H9 (cell line): ENCODE data around the gene KMT5B. TPM values are rescaled to one million over a fixed set of nuclear protein-coding genes. Genes with fewer than 3 reads are reported as not detected.

ENCODE experiments used
- DNase-seq: peaks from one replicate; pipeline ENCODE4 v3.0.0-alpha.2; 2017
- H2AFZ ChIP-seq: one replicate; pipeline ENCODE4 v1.6.1; 2013; ENCODE audit warnings: mild to moderate bottlenecking, low read length, control low read depth, moderate library complexity
- H2AK5ac ChIP-seq: 2 replicates; pipeline ENCODE4 v1.6.1; 2013; ENCODE audit warnings: low read length, control low read depth, mixed read lengths; ENCODE audit not compliant: insufficient read length
- H2BK120ac ChIP-seq: one replicate; pipeline ENCODE4 v1.6.1; 2013; ENCODE audit warnings: low read depth, mild to moderate bottlenecking, low read length, control low read depth, inconsistent platforms; ENCODE audit not compliant: poor library complexity, severe bottlenecking
- H2BK12ac ChIP-seq: 2 replicates; pipeline ENCODE4 v1.6.1; 2013; ENCODE audit warnings: low read length, control low read depth, mixed read lengths, low read depth; ENCODE audit not compliant: insufficient read length
- H2BK15ac ChIP-seq: 2 replicates; pipeline ENCODE4 v1.6.1; 2013; ENCODE audit warnings: low read depth, low read length, control low read depth
- H2BK20ac ChIP-seq: one replicate; pipeline ENCODE4 v1.6.1; 2013; ENCODE audit warnings: low read depth, mild to moderate bottlenecking, low read length, control low read depth, inconsistent platforms; ENCODE audit not compliant: poor library complexity, severe bottlenecking
- H2BK5ac ChIP-seq: 2 replicates; pipeline ENCODE4 v1.6.1; 2013; ENCODE audit warnings: low read length, control low read depth, mixed read lengths; ENCODE audit not compliant: insufficient read length
- H3K14ac ChIP-seq: 2 replicates; pipeline ENCODE4 v1.6.1; 2013; ENCODE audit warnings: low read length, control low read depth; ENCODE audit not compliant: insufficient read depth
- H3K18ac ChIP-seq: 2 replicates; pipeline ENCODE4 v1.6.1; 2013; ENCODE audit warnings: low read depth, mild to moderate bottlenecking, mixed read lengths, low read length, control low read depth; ENCODE audit not compliant: insufficient read length
- H3K23ac ChIP-seq: 2 replicates; pipeline ENCODE4 v1.6.1; 2013; ENCODE audit warnings: low read length, control low read depth, mixed read lengths, low read depth; ENCODE audit not compliant: insufficient read length
- H3K23me2 ChIP-seq: 2 replicates; pipeline ENCODE4 v1.6.1; 2013; ENCODE audit warnings: low read depth, mild to moderate bottlenecking, mixed read lengths, low read length, control low read depth; ENCODE audit not compliant: insufficient read length, poor library complexity, severe bottlenecking
- H3K27ac ChIP-seq: 2 replicates; pipeline ENCODE4 v1.5.1; 2013; ENCODE audit warnings: low read length, control low read depth, mixed read lengths, low read depth; ENCODE audit not compliant: insufficient read length
- H3K27me3 ChIP-seq: 2 replicates; pipeline ENCODE4 v1.6.1; 2013; ENCODE audit warnings: low read length, control low read depth, inconsistent platforms; ENCODE audit not compliant: insufficient read depth
- H3K4ac ChIP-seq: 2 replicates; pipeline ENCODE4 v1.6.1; 2013; ENCODE audit warnings: low read depth, mild to moderate bottlenecking, control low read depth, inconsistent platforms, low read length, moderate library complexity
- H3K4me1 ChIP-seq: 2 replicates; pipeline ENCODE4 v1.6.1; 2013; ENCODE audit warnings: low read length, control low read depth, inconsistent platforms; ENCODE audit not compliant: insufficient read depth
- H3K4me2 ChIP-seq: 2 replicates; pipeline ENCODE4 v1.6.1; 2013; ENCODE audit warnings: low read length, control low read depth, mixed read lengths; ENCODE audit not compliant: insufficient read length, insufficient read depth
- H3K56ac ChIP-seq: 2 replicates; pipeline ENCODE4 v1.6.1; 2013; ENCODE audit warnings: low read depth, mild to moderate bottlenecking, mixed read lengths, low read length, control low read depth; ENCODE audit not compliant: insufficient read length
- H3K79me1 ChIP-seq: 2 replicates; pipeline ENCODE4 v1.6.1; 2013; ENCODE audit warnings: low read depth, mild to moderate bottlenecking, moderate library complexity, low read length, control low read depth, inconsistent platforms; ENCODE audit not compliant: insufficient read depth, poor library complexity, severe bottlenecking
- H3K79me2 ChIP-seq: 2 replicates; pipeline ENCODE4 v1.6.1; 2013; ENCODE audit warnings: low read length, control low read depth, inconsistent platforms; ENCODE audit not compliant: insufficient read depth
- H3K9ac ChIP-seq: 2 replicates; pipeline ENCODE4 v1.6.1; 2013; ENCODE audit warnings: low read length, control low read depth, mixed read lengths; ENCODE audit not compliant: insufficient read length; ENCODE audit errors: extremely low read depth
- H3K9me3 ChIP-seq: one replicate; pipeline ENCODE4 v1.6.1; 2013; ENCODE audit warnings: low read depth, low read length, inconsistent platforms; ENCODE audit not compliant: control insufficient read depth
- H3T11ph ChIP-seq: one replicate; pipeline ENCODE4 v1.6.1; 2013; ENCODE audit warnings: mild to moderate bottlenecking, low read length, control low read depth, inconsistent platforms
- H4K20me1 ChIP-seq: one replicate; pipeline ENCODE4 v1.6.1; 2013; ENCODE audit not compliant: control insufficient read depth, insufficient read length, insufficient read depth
- H4K5ac ChIP-seq: 2 replicates; pipeline ENCODE4 v1.6.1; 2013; ENCODE audit warnings: low read depth, mild to moderate bottlenecking, mixed read lengths, low read length, control low read depth; ENCODE audit not compliant: insufficient read length
- H4K8ac ChIP-seq: replicated peaks from 2 replicates; pipeline ENCODE4 v1.6.1; 2013; ENCODE audit warnings: low read length, control low read depth, mixed read lengths, low read depth; ENCODE audit not compliant: insufficient read length
- H4K91ac ChIP-seq: 2 replicates; pipeline ENCODE4 v1.6.1; 2013; ENCODE audit warnings: low read depth, mild to moderate bottlenecking, moderate library complexity, mixed read lengths, low read length, control low read depth; ENCODE audit not compliant: insufficient read length
- H3K27ac Mint-ChIP-seq, 3 experiments: 2 replicates in 2 of 3; 3 replicates in 1 of 3; pipeline ENCODE4 v1.8.0; 2020 to 2021; ENCODE audit warnings: mixed read lengths in 3 of 3, mild to moderate bottlenecking in 1 of 3, moderate library complexity in 1 of 3
- H3K27me3 Mint-ChIP-seq: 2 replicates; pipeline ENCODE4 v1.8.0; 2021; ENCODE audit warnings: low read depth, mild to moderate bottlenecking, moderate library complexity, mixed read lengths
- H3K36me3 Mint-ChIP-seq, 3 experiments: 2 replicates in 2 of 3; 3 replicates in 1 of 3; pipeline ENCODE4 v1.8.0; 2020 to 2021; ENCODE audit warnings: low read depth in 3 of 3, mixed read lengths in 3 of 3; ENCODE audit not compliant: insufficient read depth in 1 of 3
- H3K4me1 Mint-ChIP-seq, 2 experiments: 2 replicates each; pipeline ENCODE4 v1.8.0; 2020; ENCODE audit warnings: mixed read lengths in 2 of 2
- H3K4me3 Mint-ChIP-seq, 2 experiments: 2 replicates in 1 of 2; 3 replicates in 1 of 2; pipeline ENCODE4 v1.8.0; 2020 to 2021; ENCODE audit warnings: mild to moderate bottlenecking in 2 of 2, mixed read lengths in 2 of 2, moderate library complexity in 1 of 2
- H3K9me3 Mint-ChIP-seq, 2 experiments: 2 replicates in 1 of 2; 3 replicates in 1 of 2; pipeline ENCODE4 v1.8.0; 2020; ENCODE audit warnings: mild to moderate bottlenecking in 2 of 2, mixed read lengths in 2 of 2, moderate library complexity in 1 of 2
- CTCF ChIP-seq: fragments of 200-600 bp; sonication (generic); conservative IDR thresholded peaks from 3 replicates; pipeline ENCODE4 v1.8.0; 2021; ENCODE audit warnings: antibody characterized with exemption, mild to moderate bottlenecking
- WGBS: extraction: QIAGEN DNeasy Blood & Tissue Kit; methylation state at CpG from one replicate; pipeline ENCODE4 v1.1.7; 2013; ENCODE audit warnings: missing lambda C conversion rate, low lambda C conversion rate, mixed read lengths; ENCODE audit not compliant: insufficient read length; ENCODE audit errors: extremely low coverage; 5-methylcytosine and 5-hydroxymethylcytosine counted together
- total RNA-seq: library from RNA; stranded (reverse); gene quantifications from 2 replicates; pipeline ENCODE4 v1.2.1, GENCODE V29; 2021

The KMT5B gene
- total RNA-seq, 1 experiment from 2014 or later = 61.6 TPM

- no peaks in the 10 kb centered on the region for H3K23me2 ChIP-seq
- no peak overlapping the region for H4K5ac ChIP-seq
- Mint-ChIP-seq H3K36me3 (peaks cover 18 to 72% (median 44%) of the 10 kb centered on the region in 3 experiments; a peak in 6 of 7 replicates), H3K4me1 (no peaks in the 10 kb centered on the region), H3K9me3 (no peaks in the 10 kb centered on the region), H3K27me3 (no peaks in the 10 kb centered on the region), H3K27ac (no peak overlapping the region), H3K4me3 (no peak overlapping the region)
- H2AK5ac ChIP-seq = no peak overlapping the region
- no peak overlapping the region for H2BK15ac ChIP-seq
- no peak overlapping the region for H4K91ac ChIP-seq
- H3K4me1 ChIP-seq = no peaks in the 10 kb centered on the region
- H3K23ac ChIP-seq = no peak overlapping the region
- H3K9ac ChIP-seq = no peak overlapping the region
- no peak overlapping the region for H2BK5ac ChIP-seq
- H4K20me1 ChIP-seq = no peaks in the 10 kb centered on the region
- H3K4me2 ChIP-seq = no peak overlapping the region
- H3K27ac ChIP-seq = no peak overlapping the region
- no peak overlapping the region for H2AFZ ChIP-seq
- H3T11ph ChIP-seq = no peak overlapping the region
- H3K79me2 ChIP-seq = no peaks in the 10 kb centered on the region
- H2BK20ac ChIP-seq = no peak overlapping the region
- no peak overlapping the region for H2BK12ac ChIP-seq
- no peak overlapping the region for H3K18ac ChIP-seq
- H3K79me1 ChIP-seq = no peaks in the 10 kb centered on the region
- no peak overlapping the region for H3K56ac ChIP-seq
- no peak overlapping the region for H4K8ac ChIP-seq
- WGBS = no CpG with 5 or more reads among the region's 6 CpGs
- no peak for DNase-seq
- no peak overlapping the region for H2BK120ac ChIP-seq
- H3K14ac ChIP-seq = no peak overlapping the region
- no peaks in the 10 kb centered on the region for H3K27me3 ChIP-seq
- no peak overlapping the region for H3K4ac ChIP-seq
- TF ChIP-seq CTCF = no peak
- H3K9me3 ChIP-seq = no peaks in the 10 kb centered on the region
Measured at GRCh38 chr11:68167474-68167873, 45.6 kb downstream of the KMT5B start.
